Measurements from ENCODE around the gene DNASE1L2.

Gene DNASE1L2

GRCh38 chr16:2287916-2288547 lies 51.8 kb downstream of the DNASE1L2 start:
- no peak for DNase-seq (ENCODE audit: low read depth)

Measured in stimulated activated CD8-positive, alpha-beta memory T cell treated with anti-CD3 and anti-CD28 coated beads, Interleukin-4, amount 100 ng/mL, for 24 hours (primary cell).